Left lobe of liver (tissue), 2 donors: ENCODE data around the gene IL32. TPM values are rescaled to one million over a fixed set of nuclear protein-coding genes. Genes with fewer than 3 reads are reported as not detected.

Experiments
- ATAC-seq: fragments of 200-7000 bp; cut with Tn5 transposase; one replicate; pipeline ENCODE4 v1.9.1; 2020; ENCODE audit warnings: mild to moderate bottlenecking, moderate library complexity
- DNase-seq: peaks from one replicate; pipeline ENCODE4 v3.0.0-alpha.2; 2020; ENCODE audit warnings: low spot score
- total RNA-seq: library from RNA; stranded (reverse); gene quantifications from one replicate; pipeline ENCODE4 v1.2.1, GENCODE V29; 2021
- donor health status: DM: no; HTN: no; CAD: no; lungs with moderate emphysema.
- donor health status: DM: no; HTN: yes; CAD: no.

IL32 gene
- total RNA-seq, 1 donor from 2014 or later, result 172 TPM

GRCh38 chr16:3087243-3088235 lies 22.1 kb downstream of the IL32 start:
- DNase-seq, result no peak
- ATAC-seq, result peak; percentile 73

- no peak for DNase-seq
- no peak for ATAC-seq
These were observed 23.0 kb downstream of the IL32 start for GRCh38 chr16:3088450-3088849.

GRCh38 chr16:3088925-3089716 lies 23.7 kb downstream of the IL32 start:
- ATAC-seq, result no peak
- no peak for DNase-seq

- no peak for ATAC-seq
- DNase-seq, result no peak
These were observed 24.5 kb downstream of the IL32 start for GRCh38 chr16:3089717-3090592.

- ATAC-seq, result no peak
- DNase-seq, result no peak
These were observed 26.1 kb downstream of the IL32 start for GRCh38 chr16:3091551-3091950.

GRCh38 chr16:3092501-3092941 lies 27.1 kb downstream of the IL32 start:
- ATAC-seq, result no peak

GRCh38 chr16:3094289-3095027 lies 29.0 kb downstream of the IL32 start:
- peak; percentile 47 for ATAC-seq

More at GRCh38 chr16:3092501-3092941, 27.1 kb downstream of the IL32 start:
- no peak for DNase-seq

GRCh38 chr16:3095869-3096268 lies 30.4 kb downstream of the IL32 start:
- no peak for ATAC-seq
- DNase-seq, result no peak

More at GRCh38 chr16:3094289-3095027, 29.0 kb downstream of the IL32 start:
- DNase-seq, result no peak

- DNase-seq (no peak), ATAC-seq (no peak)
These were observed 30.9 kb downstream of the IL32 start for GRCh38 chr16:3096362-3096761.

- DNase-seq, result no peak
These were observed 31.8 kb downstream of the IL32 start for GRCh38 chr16:3097266-3097665.

GRCh38 chr16:3098459-3099394 lies 33.3 kb downstream of the IL32 start, which contains the start of gene ZSCAN10:
TSS of gene ZSCAN10 (minus strand) at chr16:3099294. CDS start at chr16:3092937, 6,357 bp downstream.
- ATAC-seq (no peak), DNase-seq (no peak)

More at GRCh38 chr16:3097266-3097665, 31.8 kb downstream of the IL32 start:
- no peak for ATAC-seq

- no peak for ATAC-seq
- DNase-seq, result no peak
These were observed 33.9 kb downstream of the IL32 start for GRCh38 chr16:3099395-3099731.

GRCh38 chr16:3099732-3100499 lies 34.5 kb downstream of the IL32 start:
- ATAC-seq (peak; percentile 98), DNase-seq (peak; percentile 89)

GRCh38 chr16:3101018-3101840 lies 35.8 kb downstream of the IL32 start:
- ATAC-seq, result no peak
- DNase-seq, result no peak

GRCh38 chr16:3101841-3102470 lies 36.5 kb downstream of the IL32 start:
- no peak for ATAC-seq
- DNase-seq, result no peak

GRCh38 chr16:3106205-3106928 lies 40.9 kb downstream of the IL32 start:
- ATAC-seq (peak; percentile 99), DNase-seq (peak; percentile 93)
